H9 (cell line): ENCODE data around the gene SNX27. TPM values are rescaled to one million over a fixed set of nuclear protein-coding genes. Genes with fewer than 3 reads are reported as not detected.

Source experiments
- DNase-seq: peaks from one replicate; pipeline ENCODE4 v3.0.0-alpha.2; 2017
- H2AFZ ChIP-seq: one replicate; pipeline ENCODE4 v1.6.1; 2013; ENCODE audit warnings: mild to moderate bottlenecking, low read length, control low read depth, moderate library complexity
- H2AK5ac ChIP-seq: 2 replicates; pipeline ENCODE4 v1.6.1; 2013; ENCODE audit warnings: low read length, control low read depth, mixed read lengths; ENCODE audit not compliant: insufficient read length
- H2BK120ac ChIP-seq: one replicate; pipeline ENCODE4 v1.6.1; 2013; ENCODE audit warnings: low read depth, mild to moderate bottlenecking, low read length, control low read depth, inconsistent platforms; ENCODE audit not compliant: poor library complexity, severe bottlenecking
- H2BK12ac ChIP-seq: 2 replicates; pipeline ENCODE4 v1.6.1; 2013; ENCODE audit warnings: low read length, control low read depth, mixed read lengths, low read depth; ENCODE audit not compliant: insufficient read length
- H2BK15ac ChIP-seq: 2 replicates; pipeline ENCODE4 v1.6.1; 2013; ENCODE audit warnings: low read depth, low read length, control low read depth
- H2BK20ac ChIP-seq: one replicate; pipeline ENCODE4 v1.6.1; 2013; ENCODE audit warnings: low read depth, mild to moderate bottlenecking, low read length, control low read depth, inconsistent platforms; ENCODE audit not compliant: poor library complexity, severe bottlenecking
- H2BK5ac ChIP-seq: 2 replicates; pipeline ENCODE4 v1.6.1; 2013; ENCODE audit warnings: low read length, control low read depth, mixed read lengths; ENCODE audit not compliant: insufficient read length
- H3K14ac ChIP-seq: 2 replicates; pipeline ENCODE4 v1.6.1; 2013; ENCODE audit warnings: low read length, control low read depth; ENCODE audit not compliant: insufficient read depth
- H3K18ac ChIP-seq: 2 replicates; pipeline ENCODE4 v1.6.1; 2013; ENCODE audit warnings: low read depth, mild to moderate bottlenecking, mixed read lengths, low read length, control low read depth; ENCODE audit not compliant: insufficient read length
- H3K23ac ChIP-seq: 2 replicates; pipeline ENCODE4 v1.6.1; 2013; ENCODE audit warnings: low read length, control low read depth, mixed read lengths, low read depth; ENCODE audit not compliant: insufficient read length
- H3K23me2 ChIP-seq: 2 replicates; pipeline ENCODE4 v1.6.1; 2013; ENCODE audit warnings: low read depth, mild to moderate bottlenecking, mixed read lengths, low read length, control low read depth; ENCODE audit not compliant: insufficient read length, poor library complexity, severe bottlenecking
- H3K27ac ChIP-seq: 2 replicates; pipeline ENCODE4 v1.5.1; 2013; ENCODE audit warnings: low read length, control low read depth, mixed read lengths, low read depth; ENCODE audit not compliant: insufficient read length
- H3K27me3 ChIP-seq: 2 replicates; pipeline ENCODE4 v1.6.1; 2013; ENCODE audit warnings: low read length, control low read depth, inconsistent platforms; ENCODE audit not compliant: insufficient read depth
- H3K4ac ChIP-seq: 2 replicates; pipeline ENCODE4 v1.6.1; 2013; ENCODE audit warnings: low read depth, mild to moderate bottlenecking, control low read depth, inconsistent platforms, low read length, moderate library complexity
- H3K4me1 ChIP-seq: 2 replicates; pipeline ENCODE4 v1.6.1; 2013; ENCODE audit warnings: low read length, control low read depth, inconsistent platforms; ENCODE audit not compliant: insufficient read depth
- H3K4me2 ChIP-seq: 2 replicates; pipeline ENCODE4 v1.6.1; 2013; ENCODE audit warnings: low read length, control low read depth, mixed read lengths; ENCODE audit not compliant: insufficient read length, insufficient read depth
- H3K56ac ChIP-seq: 2 replicates; pipeline ENCODE4 v1.6.1; 2013; ENCODE audit warnings: low read depth, mild to moderate bottlenecking, mixed read lengths, low read length, control low read depth; ENCODE audit not compliant: insufficient read length
- H3K79me1 ChIP-seq: 2 replicates; pipeline ENCODE4 v1.6.1; 2013; ENCODE audit warnings: low read depth, mild to moderate bottlenecking, moderate library complexity, low read length, control low read depth, inconsistent platforms; ENCODE audit not compliant: insufficient read depth, poor library complexity, severe bottlenecking
- H3K79me2 ChIP-seq: 2 replicates; pipeline ENCODE4 v1.6.1; 2013; ENCODE audit warnings: low read length, control low read depth, inconsistent platforms; ENCODE audit not compliant: insufficient read depth
- H3K9ac ChIP-seq: 2 replicates; pipeline ENCODE4 v1.6.1; 2013; ENCODE audit warnings: low read length, control low read depth, mixed read lengths; ENCODE audit not compliant: insufficient read length; ENCODE audit errors: extremely low read depth
- H3K9me3 ChIP-seq: one replicate; pipeline ENCODE4 v1.6.1; 2013; ENCODE audit warnings: low read depth, low read length, inconsistent platforms; ENCODE audit not compliant: control insufficient read depth
- H3T11ph ChIP-seq: one replicate; pipeline ENCODE4 v1.6.1; 2013; ENCODE audit warnings: mild to moderate bottlenecking, low read length, control low read depth, inconsistent platforms
- H4K20me1 ChIP-seq: one replicate; pipeline ENCODE4 v1.6.1; 2013; ENCODE audit not compliant: control insufficient read depth, insufficient read length, insufficient read depth
- H4K5ac ChIP-seq: 2 replicates; pipeline ENCODE4 v1.6.1; 2013; ENCODE audit warnings: low read depth, mild to moderate bottlenecking, mixed read lengths, low read length, control low read depth; ENCODE audit not compliant: insufficient read length
- H4K8ac ChIP-seq: replicated peaks from 2 replicates; pipeline ENCODE4 v1.6.1; 2013; ENCODE audit warnings: low read length, control low read depth, mixed read lengths, low read depth; ENCODE audit not compliant: insufficient read length
- H4K91ac ChIP-seq: 2 replicates; pipeline ENCODE4 v1.6.1; 2013; ENCODE audit warnings: low read depth, mild to moderate bottlenecking, moderate library complexity, mixed read lengths, low read length, control low read depth; ENCODE audit not compliant: insufficient read length
- H3K27ac Mint-ChIP-seq, 3 experiments: 2 replicates in 2 of 3; 3 replicates in 1 of 3; pipeline ENCODE4 v1.8.0; 2020 to 2021; ENCODE audit warnings: mixed read lengths in 3 of 3, mild to moderate bottlenecking in 1 of 3, moderate library complexity in 1 of 3
- H3K27me3 Mint-ChIP-seq: 2 replicates; pipeline ENCODE4 v1.8.0; 2021; ENCODE audit warnings: low read depth, mild to moderate bottlenecking, moderate library complexity, mixed read lengths
- H3K36me3 Mint-ChIP-seq, 3 experiments: 2 replicates in 2 of 3; 3 replicates in 1 of 3; pipeline ENCODE4 v1.8.0; 2020 to 2021; ENCODE audit warnings: low read depth in 3 of 3, mixed read lengths in 3 of 3; ENCODE audit not compliant: insufficient read depth in 1 of 3
- H3K4me1 Mint-ChIP-seq, 2 experiments: 2 replicates each; pipeline ENCODE4 v1.8.0; 2020; ENCODE audit warnings: mixed read lengths in 2 of 2
- H3K4me3 Mint-ChIP-seq, 2 experiments: 2 replicates in 1 of 2; 3 replicates in 1 of 2; pipeline ENCODE4 v1.8.0; 2020 to 2021; ENCODE audit warnings: mild to moderate bottlenecking in 2 of 2, mixed read lengths in 2 of 2, moderate library complexity in 1 of 2
- H3K9me3 Mint-ChIP-seq, 2 experiments: 2 replicates in 1 of 2; 3 replicates in 1 of 2; pipeline ENCODE4 v1.8.0; 2020; ENCODE audit warnings: mild to moderate bottlenecking in 2 of 2, mixed read lengths in 2 of 2, moderate library complexity in 1 of 2
- CTCF ChIP-seq: fragments of 200-600 bp; sonication (generic); conservative IDR thresholded peaks from 3 replicates; pipeline ENCODE4 v1.8.0; 2021; ENCODE audit warnings: antibody characterized with exemption, mild to moderate bottlenecking
- WGBS: extraction: QIAGEN DNeasy Blood & Tissue Kit; methylation state at CpG from one replicate; pipeline ENCODE4 v1.1.7; 2013; ENCODE audit warnings: missing lambda C conversion rate, low lambda C conversion rate, mixed read lengths; ENCODE audit not compliant: insufficient read length; ENCODE audit errors: extremely low coverage; 5-methylcytosine and 5-hydroxymethylcytosine counted together
- total RNA-seq: library from RNA; stranded (reverse); gene quantifications from 2 replicates; pipeline ENCODE4 v1.2.1, GENCODE V29; 2021

Gene SNX27
- total RNA-seq, 1 experiment from 2014 or later, result 48.9 TPM

GRCh38 chr1:151728151-151729054 is 116.6 kb downstream of the SNX27 start:
- peak overlapping the region in 1 of 2 experiments; percentile 6; a peak in 3 of 5 replicates for H3K4me3 Mint-ChIP-seq
- peaks cover 36 to 42% of the 10 kb centered on the region in 2 experiments for H3K4me1 Mint-ChIP-seq
- no peak overlapping the region; a peak in 1 of 7 replicates for H3K27ac Mint-ChIP-seq
- no peak overlapping the region for H2BK15ac ChIP-seq
- no peaks in the 10 kb centered on the region; the same call in 1 of the 2 replicates for H3K27me3 ChIP-seq
- no peak overlapping the region for H2BK20ac ChIP-seq
- no peak overlapping the region for H2BK5ac ChIP-seq
- H3K14ac ChIP-seq, result no peak overlapping the region
- no peaks in the 10 kb centered on the region for H4K20me1 ChIP-seq
- H2BK120ac ChIP-seq, result no peak overlapping the region
- H3K9me3 Mint-ChIP-seq, result no peaks in the 10 kb centered on the region
- WGBS, result no CpG with 5 or more reads among the region's 19 CpGs
- H4K91ac ChIP-seq, result no peak overlapping the region
- no peak overlapping the region for H3T11ph ChIP-seq
- peaks cover 5% of the 10 kb centered on the region; the same call in 1 of the 2 replicates for H3K4me1 ChIP-seq
- no peak overlapping the region for H3K27ac ChIP-seq
- no peak overlapping the region for H2BK12ac ChIP-seq
- no peak overlapping the region for H3K9ac ChIP-seq
- H3K9me3 ChIP-seq, result no peaks in the 10 kb centered on the region
- H3K4ac ChIP-seq, result no peak overlapping the region
- no peak overlapping the region for H4K8ac ChIP-seq
- no peak overlapping the region for H4K5ac ChIP-seq
- H3K36me3 Mint-ChIP-seq, result no peaks in the 10 kb centered on the region
- H2AFZ ChIP-seq, result no peak overlapping the region
- no peaks in the 10 kb centered on the region for H3K79me2 ChIP-seq
- H3K18ac ChIP-seq, result no peak overlapping the region
- DNase-seq, result peak; percentile 58
- peaks cover 33% of the 10 kb centered on the region for H3K27me3 Mint-ChIP-seq
- H3K56ac ChIP-seq, result no peak overlapping the region
- peak overlapping the region; percentile 35 for H3K4me2 ChIP-seq
- no peak overlapping the region for H2AK5ac ChIP-seq
- H3K23me2 ChIP-seq, result peaks cover 3% of the 10 kb centered on the region
- H3K23ac ChIP-seq, result no peak overlapping the region
- no peak for TF ChIP-seq CTCF
- no peaks in the 10 kb centered on the region for H3K79me1 ChIP-seq
